Epithelial cell of proximal tubule (primary cell): ENCODE measurements around the gene SQSTM1. TPM values are rescaled to one million over a fixed set of nuclear protein-coding genes. Genes with fewer than 3 reads are reported as not detected.

Experiments used
- DNase-seq: peaks from one replicate; pipeline ENCODE4 v3.0.0-alpha.2; 2011; ENCODE audit warnings: low read depth
- H3K4me3 ChIP-seq: 2 replicates; pipeline ENCODE4 v1.5.1; 2011; ENCODE audit warnings: low read depth, mild to moderate bottlenecking, low read length
- total RNA-seq: library from RNA; depleted of rRNA; stranded (reverse); fragments of >200 nt; gene quantifications from 2 replicates; pipeline ENCODE4 v1.2.3, GENCODE V29; 2015
- TF ChIP-seq, protein P1 (sequence below): conservative IDR thresholded peaks from 2 replicates; pipeline ENCODE4 v1.5.1; 2012; ENCODE audit warnings: low read depth, mild to moderate bottlenecking, low read length

Gene SQSTM1
- total RNA-seq, 1 donor from 2014 or later: 233 TPM

DNA sequence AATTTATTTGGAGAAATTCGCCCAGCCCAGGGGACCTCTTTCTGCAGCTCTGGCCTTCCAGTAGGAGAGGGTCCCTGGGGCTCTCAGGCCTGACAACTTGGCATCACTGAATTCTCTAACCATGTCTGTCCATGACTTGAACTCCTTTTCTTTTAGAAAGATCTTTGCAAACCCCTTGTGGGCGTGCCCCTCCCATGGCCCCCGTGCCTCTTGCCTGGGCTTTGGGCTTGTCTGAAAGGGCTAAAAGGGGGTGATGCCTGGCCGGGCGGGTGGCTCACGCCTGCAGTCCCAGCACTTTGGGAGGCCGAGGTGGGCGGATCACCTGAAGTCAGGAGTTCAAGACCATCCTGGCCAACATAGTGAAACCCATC is 3.2 kb upstream of the SQSTM1 start:
- peak overlapping the region; percentile 43 for H3K4me3 ChIP-seq
- TF ChIP-seq, protein P1, sequence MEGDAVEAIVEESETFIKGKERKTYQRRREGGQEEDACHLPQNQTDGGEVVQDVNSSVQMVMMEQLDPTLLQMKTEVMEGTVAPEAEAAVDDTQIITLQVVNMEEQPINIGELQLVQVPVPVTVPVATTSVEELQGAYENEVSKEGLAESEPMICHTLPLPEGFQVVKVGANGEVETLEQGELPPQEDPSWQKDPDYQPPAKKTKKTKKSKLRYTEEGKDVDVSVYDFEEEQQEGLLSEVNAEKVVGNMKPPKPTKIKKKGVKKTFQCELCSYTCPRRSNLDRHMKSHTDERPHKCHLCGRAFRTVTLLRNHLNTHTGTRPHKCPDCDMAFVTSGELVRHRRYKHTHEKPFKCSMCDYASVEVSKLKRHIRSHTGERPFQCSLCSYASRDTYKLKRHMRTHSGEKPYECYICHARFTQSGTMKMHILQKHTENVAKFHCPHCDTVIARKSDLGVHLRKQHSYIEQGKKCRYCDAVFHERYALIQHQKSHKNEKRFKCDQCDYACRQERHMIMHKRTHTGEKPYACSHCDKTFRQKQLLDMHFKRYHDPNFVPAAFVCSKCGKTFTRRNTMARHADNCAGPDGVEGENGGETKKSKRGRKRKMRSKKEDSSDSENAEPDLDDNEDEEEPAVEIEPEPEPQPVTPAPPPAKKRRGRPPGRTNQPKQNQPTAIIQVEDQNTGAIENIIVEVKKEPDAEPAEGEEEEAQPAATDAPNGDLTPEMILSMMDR: no peak
- DNase-seq: no peak

DNA sequence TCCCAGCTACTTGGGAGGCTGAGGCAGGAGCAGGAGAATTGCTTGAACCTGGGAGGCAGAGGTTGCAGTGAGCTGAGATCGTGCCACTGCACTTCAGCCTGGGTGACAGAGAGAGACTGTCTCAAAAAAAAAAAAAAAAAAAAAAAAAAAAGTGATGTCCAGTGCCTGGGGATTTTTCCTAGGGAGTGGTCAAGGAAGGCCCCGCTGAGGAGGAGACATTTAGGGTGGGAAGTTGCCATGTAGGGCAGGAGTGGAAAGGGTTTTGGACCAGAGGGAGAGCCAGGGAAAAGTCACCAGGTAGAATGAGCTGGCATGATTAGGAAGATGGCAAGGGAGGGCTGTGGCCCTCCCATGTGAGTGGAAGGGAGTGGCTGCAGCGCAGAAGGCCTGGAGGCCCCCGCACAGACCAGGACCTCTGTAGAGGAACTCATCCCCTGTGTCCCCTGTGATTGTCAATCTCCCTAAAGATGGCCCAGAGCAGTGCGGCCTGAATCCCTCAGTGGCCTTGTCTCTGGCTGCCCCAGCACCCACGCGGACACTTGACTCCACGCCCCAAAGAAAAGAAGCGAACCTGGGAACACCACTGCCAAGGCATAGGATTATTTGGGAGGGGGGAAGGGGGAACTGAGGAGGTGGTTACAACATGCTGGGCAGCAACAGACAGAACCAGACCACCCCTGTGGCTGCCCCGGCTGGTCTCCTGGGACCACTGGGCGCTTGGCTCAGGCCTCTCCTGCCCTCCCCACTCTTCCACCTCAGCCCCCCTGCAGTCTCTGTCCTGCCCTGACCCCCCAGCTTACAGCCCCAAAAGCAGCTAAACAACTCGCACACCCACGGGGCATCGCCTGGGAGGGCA is 2.6 kb upstream of the SQSTM1 start:
- TF ChIP-seq, protein P1: no peak
- no peak for DNase-seq
- H3K4me3 ChIP-seq: peak overlapping the region; percentile 28

DNA sequence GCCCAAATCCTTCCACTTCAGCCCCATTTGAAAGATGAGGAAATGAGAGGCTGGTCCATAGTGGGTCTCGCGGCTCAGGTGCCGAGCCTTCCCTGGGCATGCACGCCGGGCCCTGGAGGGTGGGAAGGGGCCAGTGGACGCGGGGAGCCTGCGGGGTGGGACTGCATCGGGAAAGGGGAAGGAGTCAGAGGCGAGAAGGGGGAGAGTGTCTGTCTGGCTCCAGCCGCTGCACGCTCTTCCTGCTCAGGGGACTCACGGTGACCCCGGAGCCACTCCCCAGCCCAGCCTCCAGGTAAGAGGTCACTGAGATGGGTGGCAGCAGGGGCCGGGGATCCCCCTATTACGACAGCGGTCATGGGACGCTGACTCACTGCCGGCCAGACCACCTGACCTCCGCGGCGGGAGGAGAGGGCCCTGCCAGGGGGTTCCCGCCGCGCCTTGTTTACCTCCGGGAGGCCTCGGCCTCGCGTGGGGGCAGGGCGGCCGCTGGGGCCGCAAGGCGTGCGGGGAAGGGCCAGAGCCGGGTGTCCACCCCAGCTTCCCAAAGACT is 1.9 kb upstream of the SQSTM1 start:
- DNase-seq: peak; percentile 74
- TF ChIP-seq, protein P1: no peak
- H3K4me3 ChIP-seq: peak overlapping the region; percentile 28

DNA sequence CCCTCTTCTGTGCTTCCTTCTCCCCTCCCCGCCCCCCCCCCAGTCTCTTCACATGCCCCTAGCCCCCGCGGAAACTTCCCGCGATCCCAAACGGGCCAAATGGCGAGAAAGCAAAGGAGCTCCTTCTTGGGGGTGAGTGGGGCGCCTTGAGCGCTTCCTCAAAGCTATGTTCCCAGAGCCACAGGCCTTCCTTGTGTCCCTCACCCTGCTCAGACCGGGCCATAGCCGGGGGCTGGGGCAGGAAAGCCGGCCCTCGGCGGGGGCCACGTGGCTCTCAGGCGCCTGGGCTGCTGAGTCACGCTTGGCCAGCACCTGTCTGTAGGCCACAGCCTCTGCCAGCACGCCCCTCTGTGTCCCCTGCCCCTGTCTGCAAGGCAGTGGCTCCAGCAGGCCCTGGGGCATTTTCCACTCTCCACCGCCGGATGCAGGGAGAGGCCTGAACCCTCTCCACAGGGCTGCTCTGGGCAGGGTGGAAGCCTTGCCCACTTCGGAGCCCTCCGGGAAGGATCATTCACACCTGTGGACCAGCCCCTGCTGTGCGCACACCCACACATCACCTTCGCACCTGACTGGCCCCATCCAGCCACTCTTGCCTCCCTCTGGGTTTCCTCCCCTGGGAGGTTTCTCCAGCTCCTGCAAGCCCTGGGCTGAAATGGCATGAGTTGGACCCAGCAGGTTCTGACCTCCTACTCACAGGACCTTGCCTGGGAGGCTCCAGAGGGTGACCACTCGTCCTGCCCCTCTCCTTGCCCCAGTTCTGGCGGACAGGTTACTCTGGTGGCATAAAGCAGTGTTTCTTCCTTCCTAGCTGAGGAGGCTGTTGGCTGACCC is 1.2 kb upstream of the SQSTM1 start:
- TF ChIP-seq, protein P1: no peak
- DNase-seq: no peak
- H3K4me3 ChIP-seq: peak overlapping the region; percentile 84

DNA sequence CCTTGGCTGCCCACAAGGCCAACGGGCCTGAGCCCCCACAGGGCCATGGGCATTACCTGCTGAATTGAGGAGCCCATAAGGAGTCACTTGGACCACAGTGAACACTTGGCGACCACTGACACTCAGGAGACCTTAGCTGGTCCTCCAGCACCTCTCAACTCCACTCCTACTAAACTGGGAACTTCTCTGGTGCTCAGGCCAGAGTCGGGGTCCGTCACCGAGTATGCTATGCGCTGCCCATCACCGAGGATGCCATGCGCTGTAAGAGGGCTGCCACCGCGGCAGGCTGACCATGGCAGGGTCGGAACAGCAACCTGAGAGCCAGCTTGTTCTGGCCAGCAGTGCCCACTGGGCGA is 600 bp upstream of the SQSTM1 start:
- TF ChIP-seq, protein P1: no peak
- peak overlapping the region; percentile 84 for H3K4me3 ChIP-seq
- DNase-seq: no peak

DNA sequence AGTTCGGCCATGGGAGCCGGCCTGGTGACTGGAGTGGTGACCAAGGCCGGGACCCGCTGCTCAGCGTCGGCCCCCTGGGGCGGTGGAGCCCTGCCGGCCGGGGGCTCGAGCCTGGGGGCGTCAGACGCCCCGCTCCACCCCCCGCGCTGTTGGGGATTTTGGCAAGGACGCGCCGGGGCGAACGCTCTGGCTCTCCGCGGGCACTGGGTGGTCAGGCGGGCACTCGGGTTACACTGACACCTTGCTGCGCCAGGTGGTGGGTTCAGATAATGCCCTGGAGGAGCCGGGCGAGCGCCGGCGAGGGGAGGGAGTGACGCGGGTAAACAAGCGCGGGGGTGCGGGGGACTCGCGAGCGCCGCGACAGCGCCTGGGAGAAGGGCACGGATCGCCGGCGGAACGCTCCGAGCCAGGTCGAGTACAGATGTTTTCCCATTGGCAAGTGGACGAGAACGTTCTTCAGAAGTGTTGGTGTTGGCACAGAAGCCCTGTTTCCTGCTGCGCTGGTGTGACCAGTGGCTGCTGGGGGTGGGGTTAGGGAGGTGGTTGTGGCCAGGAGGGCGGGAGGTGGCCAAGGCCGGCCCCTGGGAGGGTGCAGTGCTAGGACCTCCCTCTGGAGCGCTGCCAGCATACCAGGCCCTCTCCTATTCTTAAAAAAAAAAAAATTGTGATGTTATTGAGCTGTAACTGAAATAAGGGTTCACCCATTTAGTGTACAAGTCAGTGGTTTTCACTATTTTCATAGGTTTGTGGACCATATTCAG is 773 bp downstream of the SQSTM1 start:
- no peak for DNase-seq
- peak overlapping the region; percentile 84 for H3K4me3 ChIP-seq
- TF ChIP-seq, protein P1: no peak
